ENCODE measurements around the gene CUX1. TPM values are rescaled to one million over a fixed set of nuclear protein-coding genes. Genes with fewer than 3 reads are reported as not detected.

The CUX1 gene
- total and polyA plus RNA-seq, 2 of the 13 experiments (the other 11 are each of a cell fraction or from before 2014, with no cell fraction given): 13.7 to 14.9 TPM

- TF ChIP-seq ZNF280D (CRISPR knock-in tag; IDR thresholded peaks at IDR 0.05) (no peak), ZBTB2 (CRISPR knock-in tag; IDR thresholded peaks at IDR 0.05; ENCODE audit: low read depth) (no peak), SMAD9 (CRISPR knock-in tag; IDR thresholded peaks at IDR 0.05) (no peak), ZNF616 (CRISPR knock-in tag; IDR thresholded peaks at IDR 0.05; ENCODE audit: low read depth) (no peak), FOSL1 (CRISPR knock-in tag; IDR thresholded peaks at IDR 0.05; ENCODE audit: borderline replicate concordance) (no peak), ZC3H13 (CRISPR knock-in tag; IDR thresholded peaks at IDR 0.05) (no peak), ZNF761 (CRISPR knock-in tag; conservative IDR thresholded peaks at IDR 0.05) (no peak), ZNF615 (CRISPR knock-in tag; IDR thresholded peaks at IDR 0.05; ENCODE audit: borderline replicate concordance) (no peak), DR1 (CRISPR knock-in tag; IDR thresholded peaks at IDR 0.05) (no peak), ZNF607 (CRISPR knock-in tag; IDR thresholded peaks at IDR 0.05; ENCODE audit: borderline replicate concordance) (no peak), ZNF564 (CRISPR knock-in tag; IDR thresholded peaks at IDR 0.05) (no peak; the same call in 1 of the 2 replicates), ZNF737 (CRISPR knock-in tag; IDR thresholded peaks at IDR 0.05; ENCODE audit: borderline replicate concordance) (no peak), ASH2L (IDR thresholded peaks at IDR 0.05; ENCODE audit: insufficient read length, low read depth, low read length) (no peak), NAIF1 (CRISPR knock-in tag; IDR thresholded peaks at IDR 0.05; ENCODE audit: borderline replicate concordance) (peak; percentile 14; the same call in 1 of the 2 replicates), ZNF691 (CRISPR knock-in tag; IDR thresholded peaks at IDR 0.05; ENCODE audit: borderline replicate concordance, low read depth) (0 out of 2 replicates have a peak, but pooled peaks have one; percentile 5), ZNF335 (CRISPR knock-in tag; IDR thresholded peaks at IDR 0.05) (0 out of 2 replicates have a peak, but pooled peaks have one; percentile 3)
- TF ChIP-seq, protein P1, sequence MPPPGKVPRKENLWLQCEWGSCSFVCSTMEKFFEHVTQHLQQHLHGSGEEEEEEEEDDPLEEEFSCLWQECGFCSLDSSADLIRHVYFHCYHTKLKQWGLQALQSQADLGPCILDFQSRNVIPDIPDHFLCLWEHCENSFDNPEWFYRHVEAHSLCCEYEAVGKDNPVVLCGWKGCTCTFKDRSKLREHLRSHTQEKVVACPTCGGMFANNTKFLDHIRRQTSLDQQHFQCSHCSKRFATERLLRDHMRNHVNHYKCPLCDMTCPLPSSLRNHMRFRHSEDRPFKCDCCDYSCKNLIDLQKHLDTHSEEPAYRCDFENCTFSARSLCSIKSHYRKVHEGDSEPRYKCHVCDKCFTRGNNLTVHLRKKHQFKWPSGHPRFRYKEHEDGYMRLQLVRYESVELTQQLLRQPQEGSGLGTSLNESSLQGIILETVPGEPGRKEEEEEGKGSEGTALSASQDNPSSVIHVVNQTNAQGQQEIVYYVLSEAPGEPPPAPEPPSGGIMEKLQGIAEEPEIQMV (CRISPR knock-in tag; IDR thresholded peaks at IDR 0.05; ENCODE audit: low read depth): 0 out of 2 replicates have a peak, but pooled peaks have one; percentile 13
Observed at GRCh38 chr7:102153599-102153946, 336.1 kb downstream of the CUX1 start (continued).
